IMR-90 (cell line): ENCODE measurements around the gene TENM3. TPM values are rescaled to one million over a fixed set of nuclear protein-coding genes. Genes with fewer than 3 reads are reported as not detected.

ENCODE experiments used
- ATAC-seq: fragments of 200-7000 bp; cut with Tn5 transposase; 2 replicates; pipeline ENCODE4 v1.9.1; 2020; ENCODE audit warnings: low read depth, mild to moderate bottlenecking, moderate library complexity
- BruUV-seq: library from RNA; stranded (reverse); fragments of 400-500 nt; replicated peaks from 2 replicates; lab custom pipeline; 2021; lab: Mats Ljungman, UMichigan
- CTCF ChIA-PET: fragments of 300-600 bp; formaldehyde crosslinking; extraction: SDS; loops from one replicate; lab custom pipeline; 2021; ENCODE audit warnings: antibody characterized with exemption; lab: Yijun Ruan, JAX
- POLR2A ChIA-PET: fragments of 300-600 bp; sonication (Branson Sonifier 250); formaldehyde crosslinking; loops from one replicate; lab custom pipeline; 2022; ENCODE audit warnings: antibody characterized with exemption; ENCODE audit not compliant: unreplicated experiment; lab: Charles Lee
- DNase-seq: peaks from one replicate; pipeline ENCODE4 v3.0.0; 2013
- H2AFZ ChIP-seq: replicated peaks from 2 replicates; pipeline ENCODE3; 2013; ENCODE audit warnings: low read length, mild to moderate bottlenecking; ENCODE audit not compliant: poor library complexity
- H2AK5ac ChIP-seq: 2 replicates; pipeline ENCODE4 v1.6.1; 2013; ENCODE audit warnings: low read depth, low read length, inconsistent platforms
- H2AK9ac ChIP-seq: replicated peaks from 2 replicates; pipeline ENCODE3; 2013; ENCODE audit warnings: mild to moderate bottlenecking, low read depth, low read length, moderate library complexity; ENCODE audit not compliant: poor library complexity
- H2BK120ac ChIP-seq: 2 replicates; pipeline ENCODE4 v1.6.1; 2013; ENCODE audit warnings: low read depth, low read length, inconsistent platforms
- H2BK15ac ChIP-seq: 3 replicates; pipeline ENCODE4 v1.6.1; 2013; ENCODE audit warnings: low read depth, low read length, inconsistent platforms
- H2BK20ac ChIP-seq: 2 replicates; pipeline ENCODE4 v1.6.1; 2013; ENCODE audit warnings: low read depth, mild to moderate bottlenecking, inconsistent platforms, low read length, moderate library complexity
- H2BK5ac ChIP-seq: 2 replicates; pipeline ENCODE4 v1.6.1; 2013; ENCODE audit warnings: mild to moderate bottlenecking, low read depth, low read length, inconsistent platforms; ENCODE audit not compliant: poor library complexity, severe bottlenecking
- H3K14ac ChIP-seq: replicated peaks from 2 replicates; pipeline ENCODE4 v1.6.1; 2013; ENCODE audit warnings: low read depth, low read length, inconsistent platforms
- H3K18ac ChIP-seq: 2 replicates; pipeline ENCODE4 v1.6.1; 2013; ENCODE audit warnings: low read depth, low read length, control low read depth
- H3K23ac ChIP-seq: 2 replicates; pipeline ENCODE4 v1.6.1; 2013; ENCODE audit warnings: low read depth, low read length, inconsistent platforms
- H3K27ac ChIP-seq: 2 replicates; pipeline ENCODE4 v1.5.1; 2013; ENCODE audit warnings: mild to moderate bottlenecking, control low read depth, low read length; ENCODE audit not compliant: insufficient read depth
- H3K27me3 ChIP-seq: 2 replicates; pipeline ENCODE4 v1.6.1; 2013; ENCODE audit warnings: low read length; ENCODE audit not compliant: control insufficient read depth, insufficient read depth
- H3K36me3 ChIP-seq: 2 replicates; pipeline ENCODE4 v1.6.1; 2013; ENCODE audit warnings: low read length, mixed read lengths; ENCODE audit not compliant: control insufficient read depth, insufficient read depth
- H3K4ac ChIP-seq: 2 replicates; pipeline ENCODE4 v1.6.1; 2013; ENCODE audit warnings: low read depth, low read length, inconsistent platforms
- H3K4me1 ChIP-seq: 2 replicates; pipeline ENCODE4 v1.6.1; 2013; ENCODE audit warnings: low read length, mixed read lengths; ENCODE audit not compliant: control insufficient read depth, insufficient read depth
- H3K4me2 ChIP-seq: 2 replicates; pipeline ENCODE4 v1.6.1; 2013; ENCODE audit warnings: low read depth, mild to moderate bottlenecking, control low read depth, low read length, moderate library complexity
- H3K4me3 ChIP-seq: 2 replicates; pipeline ENCODE4 v1.5.1; 2013; ENCODE audit warnings: low read depth, mild to moderate bottlenecking, control low read depth, low read length, moderate library complexity; ENCODE audit not compliant: insufficient read depth
- H3K56ac ChIP-seq: 2 replicates; pipeline ENCODE4 v1.6.1; 2013; ENCODE audit warnings: low read length, inconsistent platforms; ENCODE audit not compliant: insufficient read depth; ENCODE audit errors: extremely low read depth
- H3K79me1 ChIP-seq, 2 experiments: 2 replicates each; pipeline ENCODE4 v1.6.1; 2013; ENCODE audit warnings: low read length in 2 of 2, inconsistent platforms in 1 of 2, low read depth in 1 of 2
- H3K9ac ChIP-seq: 2 replicates; pipeline ENCODE4 v1.6.1; 2013; ENCODE audit warnings: low read depth, low read length, control low read depth
- H3K9me1 ChIP-seq: 2 replicates; pipeline ENCODE4 v1.6.1; 2013; ENCODE audit warnings: low read length, inconsistent platforms; ENCODE audit not compliant: insufficient read depth
- H3K9me3 ChIP-seq: 2 replicates; pipeline ENCODE4 v1.6.1; 2013; ENCODE audit warnings: low read length; ENCODE audit not compliant: control insufficient read depth, insufficient read depth
- H4K20me1 ChIP-seq: 2 replicates; pipeline ENCODE4 v1.6.1; 2013; ENCODE audit warnings: low read length, inconsistent platforms; ENCODE audit not compliant: insufficient read depth
- H4K5ac ChIP-seq: 2 replicates; pipeline ENCODE4 v1.6.1; 2013; ENCODE audit warnings: mild to moderate bottlenecking, low read depth, low read length, control low read depth
- H4K8ac ChIP-seq, 2 experiments: 2 replicates each; pipeline ENCODE4 v1.6.1; 2013; ENCODE audit warnings: low read depth in 2 of 2, low read length in 2 of 2, control low read depth in 1 of 2, inconsistent platforms in 1 of 2
- H4K91ac ChIP-seq: 2 replicates; pipeline ENCODE4 v1.6.1; 2013; ENCODE audit warnings: low read depth, low read length, inconsistent platforms; ENCODE audit not compliant: insufficient read depth
- BHLHE40 ChIP-seq: fragments of 150-350 bp; IDR thresholded peaks from 2 replicates; pipeline ENCODE4 v1.6.1; 2016; ENCODE audit warnings: mild to moderate bottlenecking, low read depth, low read length
- CEBPB ChIP-seq: IDR thresholded peaks from 2 replicates; pipeline ENCODE4 v1.6.1; 2012; ENCODE audit warnings: low read depth, low read length, improper control_type of control experiment
- CHD1 ChIP-seq: IDR thresholded peaks from 2 replicates; pipeline ENCODE4 v1.6.1; 2012; ENCODE audit warnings: low read depth, low read length, improper control_type of control experiment
- CTCF ChIP-seq: conservative IDR thresholded peaks from 2 replicates; pipeline ENCODE4 v1.5.1; 2012; ENCODE audit warnings: mild to moderate bottlenecking, low read depth, low read length, improper control_type of control experiment
- MAFK ChIP-seq: IDR thresholded peaks from 2 replicates; pipeline ENCODE4 v1.6.1; 2012; ENCODE audit warnings: low read depth, low read length, improper control_type of control experiment
- MXI1 ChIP-seq: IDR thresholded peaks from 2 replicates; pipeline ENCODE4 v1.6.1; 2012; ENCODE audit warnings: low read depth, mild to moderate bottlenecking, low read length, moderate library complexity, borderline replicate concordance
- RAD21 ChIP-seq: IDR thresholded peaks from 2 replicates; pipeline ENCODE4 v1.6.1; 2012; ENCODE audit warnings: low read length, improper control_type of control experiment
- RCOR1 ChIP-seq: IDR thresholded peaks from 2 replicates; pipeline ENCODE4 v1.6.1; 2012; ENCODE audit warnings: mild to moderate bottlenecking, low read length, improper control_type of control experiment; ENCODE audit not compliant: insufficient replicate concordance
- RFX5 ChIP-seq: IDR thresholded peaks from 2 replicates; pipeline ENCODE4 v1.8.0; 2012; ENCODE audit warnings: low read depth, mild to moderate bottlenecking, low read length, moderate library complexity
- USF2 ChIP-seq: fragments of 150-350 bp; IDR thresholded peaks from 2 replicates; pipeline ENCODE4 v1.6.1; 2017; ENCODE audit warnings: mild to moderate bottlenecking, antibody characterized with exemption, low read length, low read depth
- WGBS, 2 experiments: methylation state at CpG; one replicate each; pipeline versions ENCODE4 v1.1.5 to v1.1.7; 2013; ENCODE audit warnings: missing lambda C conversion rate in 2 of 2; ENCODE audit not compliant: insufficient read length in 1 of 2; ENCODE audit errors: extremely low coverage in 2 of 2; 5-methylcytosine and 5-hydroxymethylcytosine counted together
- dilution Hi-C: fragments of 300-500 bp; cut with HindIII; formaldehyde crosslinking; loops from one replicate; pipeline ENCODE4 v1.14.3; 2018; ENCODE audit warnings: low sequenced_read_pairs; ENCODE audit not compliant: unreplicated experiment
- in situ Hi-C: fragments of 300-500 bp; cut with MboI; formaldehyde crosslinking; loops from 3 replicates; pipeline ENCODE4 v1.14.3; 2019; ENCODE audit warnings: low sequenced_read_pairs, inconsistent platforms, mixed read lengths
- intact Hi-C: fragments of 100-400 bp; cut with micrococcal nuclease; formaldehyde crosslinking; loops from 2 replicates; pipeline ENCODE4 v1.10.0; 2022
- polyA plus RNA-seq, 3 experiments: library from polyadenylated mRNA; depleted of rRNA; stranded (reverse); fragments of >200 nt; gene quantifications; 2 replicates each; pipeline ENCODE4 v1.2.3, GENCODE V29; 2012; ENCODE audit warnings: low replicate concordance in 1 of 3
- total RNA-seq: library from RNA; depleted of rRNA; stranded (reverse); fragments of >200 nt; gene quantifications from 2 replicates; pipeline ENCODE4 v1.2.3, GENCODE V29; 2012

TENM3 gene
- total and polyA plus RNA-seq, 2 of the 4 experiments (the other 2 are of a cell fraction) = 29.9 to 173 TPM

DNA sequence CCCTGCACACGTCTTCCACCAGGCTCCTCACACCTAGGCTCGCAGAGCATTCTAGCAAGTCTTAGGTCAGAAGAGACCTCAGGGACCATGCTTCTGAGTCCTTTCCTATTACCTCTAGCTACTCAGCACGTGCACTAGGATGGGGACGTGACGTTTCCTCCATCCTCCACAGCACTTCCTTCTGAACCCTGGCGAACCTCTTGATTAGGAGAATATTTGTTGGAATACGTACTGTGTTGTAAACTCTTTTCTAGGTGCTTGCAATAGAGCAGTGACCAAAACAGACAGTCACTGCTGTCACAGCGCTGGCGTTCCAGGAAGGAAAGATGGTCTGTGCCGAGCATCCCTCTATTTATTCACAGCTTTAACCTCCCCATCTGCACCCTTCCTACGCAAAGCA lies 12.9 kb upstream of the TENM3 start:
- H3K4me3 ChIP-seq = no peak overlapping the region
- ChIA-PET CTCF (no interaction called here), POLR2A (no interaction called here)
- no peak overlapping the region for H3K18ac ChIP-seq
- H4K5ac ChIP-seq = no peak overlapping the region
- H2AK9ac ChIP-seq = no peak overlapping the region
- H3K4me2 ChIP-seq = no peak overlapping the region
- no peaks in the 10 kb centered on the region for H4K20me1 ChIP-seq
- no peak overlapping the region for H3K27ac ChIP-seq
- WGBS, 2 experiments = 100% methylated on average over 3 of the region's 11 CpGs; no CpG with 5 or more reads in 1 of the 2 experiments
- H3K27me3 ChIP-seq = no peaks in the 10 kb centered on the region
- TF ChIP-seq RCOR1 (no peak), RAD21 (no peak), BHLHE40 (no peak), RFX5 (no peak), USF2 (no peak), MXI1 (no peak), CHD1 (no peak), MAFK (no peak), CEBPB (no peak), CTCF (no peak)
- peaks cover 5% of the 10 kb centered on the region; the same call in 1 of the 2 replicates for H3K9me1 ChIP-seq
- H3K36me3 ChIP-seq = no peaks in the 10 kb centered on the region
- no peak overlapping the region for H3K56ac ChIP-seq
- no peak overlapping the region; the same call in 1 of the 2 replicates for H2AK5ac ChIP-seq
- no peak overlapping the region for H2BK120ac ChIP-seq
- H2BK15ac ChIP-seq = no peak overlapping the region
- no peak overlapping the region for H4K8ac ChIP-seq
- ATAC-seq = no peak
- H3K4ac ChIP-seq = no peak overlapping the region
- BruUV-seq = no TSS peak
- no peak overlapping the region for H3K9ac ChIP-seq
- no peak overlapping the region for H3K23ac ChIP-seq
- peak overlapping the region; percentile 28; the same call in 1 of the 2 replicates for H4K91ac ChIP-seq
- no peak overlapping the region for H3K14ac ChIP-seq
- no peak for DNase-seq
- no peak overlapping the region for H2BK5ac ChIP-seq
- intact Hi-C loops (loop anchor here (10.0 kb wide), 1 partner anchor 1765 kb away; no protein-coding TSS in a partner anchor), in situ Hi-C loops (no loop called here), dilution Hi-C loops (no loop called here)
- no peak overlapping the region for H2AFZ ChIP-seq
- 0 out of 4 replicates have a peak, but pooled peaks cover 2% of the 10 kb centered on the region in 2 experiments for H3K79me1 ChIP-seq
- peaks cover 9% of the 10 kb centered on the region for H3K4me1 ChIP-seq
- H2BK20ac ChIP-seq = no peak overlapping the region
- H3K9me3 ChIP-seq = no peaks in the 10 kb centered on the region
